Astrocyte (in vitro differentiated cells and primary cell): ENCODE data around the gene UROC1.

Experiments used
- CTCF ChIP-seq: IDR thresholded peaks from 2 replicates; pipeline ENCODE4 v1.5.1; 2011; ENCODE audit warnings: low read depth, mild to moderate bottlenecking, inconsistent platforms, low read length, moderate library complexity; ENCODE audit not compliant: insufficient read depth
- EZH2 ChIP-seq: IDR thresholded peaks from 2 replicates; pipeline ENCODE4 v1.6.1; 2012; ENCODE audit warnings: mild to moderate bottlenecking, low read length, inconsistent platforms; ENCODE audit not compliant: insufficient read depth

GRCh38 chr3:126538316-126538715 is 20.7 kb upstream of the UROC1 start:
- TF ChIP-seq CTCF (no peak), EZH2 (no peak)
